HG02840 (cell line): ENCODE results near the gene POMT1.
"Not testable (repeated sequence)": the region's sequence is repeated elsewhere in the genome, so short reads cannot be mapped to it uniquely, and the experiment has no call there.

Experiments used
- ATAC-seq: cut with Tn5 transposase; IDR thresholded peaks from one replicate; pipeline ENCODE4 v1.9.1; 2021; ENCODE audit warnings: mild to moderate bottlenecking, moderate library complexity, moderate number of reproducible peaks; ENCODE audit not compliant: unreplicated experiment, low FRiP score

Gene POMT1

GRCh38 chr9:131502781-131503625 lies at the start of gene POMT1:
TSS of gene POMT1 (plus strand) at chr9:131502918. CDS start at chr9:131504219, 1,301 bp downstream.
- peak; percentile 77 for ATAC-seq

- ATAC-seq, result no peak
Measured at GRCh38 chr9:131454028-131454427, 48.7 kb upstream of the POMT1 start.

GRCh38 chr9:131455655-131456054 lies 47.1 kb upstream of the POMT1 start:
- ATAC-seq, result not testable (repeated sequence)

GRCh38 chr9:131457746-131458145 lies 45.0 kb upstream of the POMT1 start:
- ATAC-seq, result no peak

GRCh38 chr9:131459056-131459455 lies 43.7 kb upstream of the POMT1 start:
- no peak for ATAC-seq

- no peak for ATAC-seq
Measured at GRCh38 chr9:131461166-131461565, 41.6 kb upstream of the POMT1 start.

GRCh38 chr9:131464354-131465000 lies 38.2 kb upstream of the POMT1 start:
- ATAC-seq, result no peak

GRCh38 chr9:131465401-131465800 lies 37.3 kb upstream of the POMT1 start:
- ATAC-seq, result no peak

- no peak for ATAC-seq
Measured at GRCh38 chr9:131467214-131467935, 35.3 kb upstream of the POMT1 start.

- ATAC-seq, result no peak
Measured at GRCh38 chr9:131468031-131468430, 34.7 kb upstream of the POMT1 start.

- ATAC-seq, result no peak
Measured at GRCh38 chr9:131469356-131469755, 33.4 kb upstream of the POMT1 start.

- ATAC-seq, result no peak
Measured at GRCh38 chr9:131469951-131470350, 32.8 kb upstream of the POMT1 start.

- no peak for ATAC-seq
Measured at GRCh38 chr9:131470581-131470991, 32.1 kb upstream of the POMT1 start.

GRCh38 chr9:131472085-131472484 lies 30.6 kb upstream of the POMT1 start:
- not testable (repeated sequence) for ATAC-seq

- ATAC-seq, result no peak
Measured at GRCh38 chr9:131473198-131473885, 29.4 kb upstream of the POMT1 start.

- no peak for ATAC-seq
Measured at GRCh38 chr9:131473891-131474290, 28.8 kb upstream of the POMT1 start.

GRCh38 chr9:131474711-131475110 lies 28.0 kb upstream of the POMT1 start:
- ATAC-seq, result no peak

GRCh38 chr9:131475111-131475955 lies 27.4 kb upstream of the POMT1 start:
- ATAC-seq, result no peak

- no peak for ATAC-seq
Measured at GRCh38 chr9:131475956-131476776, 26.6 kb upstream of the POMT1 start.
